HEK293 (cell line): ENCODE results near the gene CD300LG.

Source experiments
- CTCF ChIA-PET: fragments of 350-600 bp; formaldehyde crosslinking; extraction: SDS; loops from one replicate; lab custom pipeline; 2021; ENCODE audit warnings: antibody characterized with exemption; lab: Yijun Ruan, JAX
- POLR2A ChIA-PET: fragments of 300-600 bp; formaldehyde crosslinking; extraction: SDS; loops from one replicate; lab custom pipeline; 2020; ENCODE audit warnings: antibody characterized with exemption, inconsistent platforms; lab: Yijun Ruan, JAX
- H3K27ac ChIP-seq: fragments of 200-500 bp; sonication (Bioruptor generic); 2 replicates; pipeline ENCODE4 v1.5.1; 2014; ENCODE audit warnings: low read depth, low read length, control low read depth, inconsistent platforms; ENCODE audit errors: extremely low read depth
- H3K36me3 ChIP-seq, 2 experiments: fragments of 200-500 bp in 1 of 2; sonication (Bioruptor generic) in 1 of 2; 1 replicate in 1 of 2; 2 replicates in 1 of 2; pipeline ENCODE4 v1.5.1; 2014 to 2017; ENCODE audit warnings: inconsistent platforms in 2 of 2, low read length in 2 of 2; ENCODE audit not compliant: control insufficient read depth in 2 of 2, insufficient read depth in 1 of 2
- H3K4me1 ChIP-seq: fragments of 200-500 bp; sonication (Bioruptor generic); 2 replicates; pipeline ENCODE4 v1.5.1; 2014; ENCODE audit warnings: mild to moderate bottlenecking, low read length, inconsistent platforms; ENCODE audit not compliant: control insufficient read depth, insufficient read depth
- H3K4me3 ChIP-seq: 2 replicates; pipeline ENCODE4 v1.5.1; 2011; ENCODE audit warnings: low read depth, mild to moderate bottlenecking, control low read depth, low read length, moderate library complexity
- H3K9me3 ChIP-seq: fragments of 200-500 bp; sonication (Bioruptor generic); 2 replicates; pipeline ENCODE4 v1.5.1; 2014; ENCODE audit warnings: low read depth, low read length, inconsistent platforms; ENCODE audit not compliant: control insufficient read depth, insufficient read depth
- CTCF ChIP-seq: fragments of 450-650 bp; formaldehyde crosslinking; IDR thresholded peaks from 2 replicates; pipeline ENCODE4 v1.5.1; 2016; ENCODE audit warnings: missing biosample characterization, missing genetic modification characterization
- EGR2 ChIP-seq: fragments of 450-650 bp; formaldehyde crosslinking; IDR thresholded peaks from 2 replicates; pipeline ENCODE4 v1.5.1; 2016; ENCODE audit warnings: low read depth, missing biosample characterization, missing genetic modification characterization
- KLF7 ChIP-seq: fragments of 450-650 bp; formaldehyde crosslinking; IDR thresholded peaks from 2 replicates; pipeline ENCODE4 v1.5.1; 2016; ENCODE audit warnings: missing biosample characterization, missing genetic modification characterization, borderline replicate concordance
- OVOL3 ChIP-seq: fragments of 450-650 bp; formaldehyde crosslinking; IDR thresholded peaks from 2 replicates; pipeline ENCODE4 v1.5.1; 2016; ENCODE audit warnings: missing biosample characterization, missing genetic modification characterization
- PRDM10 ChIP-seq: fragments of 450-650 bp; formaldehyde crosslinking; IDR thresholded peaks from 2 replicates; pipeline ENCODE4 v1.5.1; 2016; ENCODE audit warnings: missing biosample characterization, missing genetic modification characterization
- REST ChIP-seq: fragments of 450-650 bp; formaldehyde crosslinking; IDR thresholded peaks from 2 replicates; pipeline ENCODE4 v1.5.1; 2016; ENCODE audit warnings: missing biosample characterization, missing genetic modification characterization
- ZFHX2 ChIP-seq: fragments of 450-650 bp; formaldehyde crosslinking; conservative IDR thresholded peaks from 2 replicates; pipeline ENCODE4 v1.5.1; 2016; ENCODE audit warnings: missing biosample characterization, missing genetic modification characterization
- ZNF132 ChIP-seq: fragments of 450-650 bp; formaldehyde crosslinking; IDR thresholded peaks from 2 replicates; pipeline ENCODE4 v1.5.1; 2017; ENCODE audit warnings: missing biosample characterization, missing genetic modification characterization, borderline replicate concordance
- ZNF133 ChIP-seq: fragments of 450-650 bp; formaldehyde crosslinking; IDR thresholded peaks from 2 replicates; pipeline ENCODE4 v1.5.1; 2016; ENCODE audit warnings: missing biosample characterization, missing genetic modification characterization
- ZNF148 ChIP-seq: fragments of 450-650 bp; formaldehyde crosslinking; IDR thresholded peaks from 2 replicates; pipeline ENCODE4 v1.5.0; 2017; ENCODE audit warnings: missing biosample characterization, missing genetic modification characterization, borderline replicate concordance
- ZNF155 ChIP-seq: fragments of 450-650 bp; formaldehyde crosslinking; IDR thresholded peaks from 2 replicates; pipeline ENCODE4 v1.5.1; 2016; ENCODE audit warnings: missing biosample characterization, missing genetic modification characterization
- ZNF211 ChIP-seq: fragments of 450-650 bp; formaldehyde crosslinking; IDR thresholded peaks from 2 replicates; pipeline ENCODE4 v1.5.1; 2016; ENCODE audit warnings: low read depth, missing biosample characterization, missing genetic modification characterization
- ZNF26 ChIP-seq: fragments of 450-650 bp; formaldehyde crosslinking; IDR thresholded peaks from 2 replicates; pipeline ENCODE4 v1.5.1; 2016; ENCODE audit warnings: missing biosample characterization, missing genetic modification characterization
- ZNF266 ChIP-seq: fragments of 450-650 bp; formaldehyde crosslinking; IDR thresholded peaks from 2 replicates; pipeline ENCODE4 v1.5.1; 2016; ENCODE audit warnings: missing biosample characterization, missing genetic modification characterization, low read depth
- ZNF311 ChIP-seq: fragments of 450-650 bp; formaldehyde crosslinking; IDR thresholded peaks from 2 replicates; pipeline ENCODE4 v1.5.1; 2017; ENCODE audit warnings: missing biosample characterization, missing genetic modification characterization, borderline replicate concordance
- ZNF335 ChIP-seq: fragments of 450-650 bp; formaldehyde crosslinking; conservative IDR thresholded peaks from 2 replicates; pipeline ENCODE4 v1.5.1; 2016; ENCODE audit warnings: missing biosample characterization, missing genetic modification characterization
- ZNF433 ChIP-seq: fragments of 450-650 bp; formaldehyde crosslinking; IDR thresholded peaks from 2 replicates; pipeline ENCODE4 v1.5.1; 2016; ENCODE audit warnings: missing biosample characterization, missing genetic modification characterization, low read depth
- ZNF501 ChIP-seq: fragments of 450-650 bp; formaldehyde crosslinking; IDR thresholded peaks from 2 replicates; pipeline ENCODE4 v1.5.1; 2016; ENCODE audit warnings: missing biosample characterization, missing genetic modification characterization
- ZNF654 ChIP-seq: fragments of 450-650 bp; formaldehyde crosslinking; IDR thresholded peaks from 2 replicates; pipeline ENCODE4 v1.5.1; 2016; ENCODE audit warnings: low read depth, missing biosample characterization, missing genetic modification characterization
- ZNF677 ChIP-seq: fragments of 450-650 bp; IDR thresholded peaks from 2 replicates; pipeline ENCODE4 v1.5.0; 2018; ENCODE audit warnings: missing biosample characterization, mild to moderate bottlenecking, missing genetic modification characterization, moderate library complexity
- TF ChIP-seq, protein P1 (sequence below): fragments of 450-650 bp; formaldehyde crosslinking; IDR thresholded peaks from 2 replicates; pipeline ENCODE4 v1.5.1; 2016; ENCODE audit warnings: missing biosample characterization, missing genetic modification characterization

Gene CD300LG

GRCh38 chr17:43907998-43908721 lies 61.2 kb downstream of the CD300LG start (continued):
- no peak for TF ChIP-seq ZNF26 (tag by site-specific recombination)
- TF ChIP-seq ZNF266 (tag by site-specific recombination), result no peak
- TF ChIP-seq ZNF132, result no peak
- no peak for TF ChIP-seq KLF7
- TF ChIP-seq ZNF133 (tag by site-specific recombination), result no peak
- TF ChIP-seq PRDM10, result peak; percentile 71
- 0 out of 2 replicates have a peak, but pooled peaks have one; percentile 10 for TF ChIP-seq EGR2
- TF ChIP-seq ZNF148, result no peak
- TF ChIP-seq ZNF335 (tag by site-specific recombination), result peak; percentile 55
- 0 out of 2 replicates have a peak, but pooled peaks have one; percentile 3 for TF ChIP-seq ZNF501 (tag by site-specific recombination)
- TF ChIP-seq REST (tag by site-specific recombination), result no peak
- TF ChIP-seq ZNF654 (tag by site-specific recombination), result no peak

GRCh38 chr17:43909537-43910231 lies 62.7 kb downstream of the CD300LG start:
- CTCF ChIA-PET, result interaction anchor here (0.5 to 5.6 kb wide), 35 partner anchors 9 to 761 kb away, joined by 3 to 53 read pairs (median 5); partner anchors contain the start of gene PPY
- POLR2A ChIA-PET, result interaction anchor here (1.2 kb wide), 1 partner anchor 85 kb away, joined by 3 read pairs; no protein-coding TSS in a partner anchor
- H3K4me1 ChIP-seq, result peaks cover 12% of the 10 kb centered on the region; the same call in 1 of the 2 replicates
- TF ChIP-seq, protein P1, sequence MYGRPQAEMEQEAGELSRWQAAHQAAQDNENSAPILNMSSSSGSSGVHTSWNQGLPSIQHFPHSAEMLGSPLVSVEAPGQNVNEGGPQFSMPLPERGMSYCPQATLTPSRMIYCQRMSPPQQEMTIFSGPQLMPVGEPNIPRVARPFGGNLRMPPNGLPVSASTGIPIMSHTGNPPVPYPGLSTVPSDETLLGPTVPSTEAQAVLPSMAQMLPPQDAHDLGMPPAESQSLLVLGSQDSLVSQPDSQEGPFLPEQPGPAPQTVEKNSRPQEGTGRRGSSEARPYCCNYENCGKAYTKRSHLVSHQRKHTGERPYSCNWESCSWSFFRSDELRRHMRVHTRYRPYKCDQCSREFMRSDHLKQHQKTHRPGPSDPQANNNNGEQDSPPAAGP (tag by site-specific recombination), result no peak
- TF ChIP-seq ZNF211 (tag by site-specific recombination), result no peak
- no peak for TF ChIP-seq KLF7
- TF ChIP-seq ZNF155 (tag by site-specific recombination), result no peak
- TF ChIP-seq OVOL3 (tag by site-specific recombination), result no peak
- TF ChIP-seq ZFHX2 (tag by site-specific recombination), result no peak
- TF ChIP-seq ZNF433 (tag by site-specific recombination), result no peak
- no peak for TF ChIP-seq ZNF311 (tag by site-specific recombination)
- TF ChIP-seq ZNF677 (tag by site-specific recombination), result no peak
- no peak for TF ChIP-seq CTCF

More at GRCh38 chr17:43909537-43910231, 62.7 kb downstream of the CD300LG start:
- H3K9me3 ChIP-seq, result no peaks in the 10 kb centered on the region
- H3K27ac ChIP-seq, result no peak overlapping the region
- H3K36me3 ChIP-seq, result no peaks in the 10 kb centered on the region
- no peak overlapping the region for H3K4me3 ChIP-seq
